Endothelial cell (in vitro differentiated cells): ENCODE measurements around the gene IQSEC3. TPM values are rescaled to one million over a fixed set of nuclear protein-coding genes. Genes with fewer than 3 reads are reported as not detected.
"Not testable (repeated sequence)": the region's sequence is repeated elsewhere in the genome, so short reads cannot be mapped to it uniquely, and the experiment has no call there.

Experiments used
- DNase-seq: peaks from one replicate; pipeline ENCODE4 v3.0.0; 2021; ENCODE audit warnings: low spot score
- H3K27ac Mint-ChIP-seq: one replicate; pipeline ENCODE4 v1.8.0; 2021; ENCODE audit warnings: mixed read lengths, inconsistent platforms; ENCODE audit not compliant: unreplicated experiment
- H3K27me3 Mint-ChIP-seq: one replicate; pipeline ENCODE4 v1.8.0; 2021; ENCODE audit warnings: mild to moderate bottlenecking, moderate library complexity, mixed read lengths, inconsistent platforms; ENCODE audit not compliant: unreplicated experiment
- H3K36me3 Mint-ChIP-seq: one replicate; pipeline ENCODE4 v1.8.0; 2021; ENCODE audit warnings: mild to moderate bottlenecking, low read depth, mixed read lengths, inconsistent platforms; ENCODE audit not compliant: unreplicated experiment
- H3K4me1 Mint-ChIP-seq: one replicate; pipeline ENCODE4 v1.8.0; 2021; ENCODE audit warnings: mild to moderate bottlenecking, mixed read lengths, inconsistent platforms; ENCODE audit not compliant: unreplicated experiment
- H3K4me3 Mint-ChIP-seq: one replicate; pipeline ENCODE4 v1.8.0; 2021; ENCODE audit warnings: mild to moderate bottlenecking, mixed read lengths, inconsistent platforms; ENCODE audit not compliant: unreplicated experiment
- H3K9me3 Mint-ChIP-seq: one replicate; pipeline ENCODE4 v1.8.0; 2021; ENCODE audit warnings: mixed read lengths, inconsistent platforms; ENCODE audit not compliant: unreplicated experiment
- total RNA-seq: library from RNA; stranded (reverse); fragmentation: NEBNext Ultra II Directional; extraction: Animal tissue kit (Norgen Biotek cat#: 25700); gene quantifications from one replicate; pipeline ENCODE4 v1.2.1, GENCODE V29; 2021; ENCODE audit not compliant: unreplicated experiment
- TF ChIP-seq, protein P1 (sequence below): fragments of 200-600 bp; sonication (generic); IDR thresholded peaks from one replicate; pipeline ENCODE4 v1.5.0; 2021; ENCODE audit warnings: antibody characterized with exemption; ENCODE audit not compliant: unreplicated experiment

IQSEC3 gene
- total RNA-seq, 1 donor from 2014 or later = 13.2 TPM

DNA sequence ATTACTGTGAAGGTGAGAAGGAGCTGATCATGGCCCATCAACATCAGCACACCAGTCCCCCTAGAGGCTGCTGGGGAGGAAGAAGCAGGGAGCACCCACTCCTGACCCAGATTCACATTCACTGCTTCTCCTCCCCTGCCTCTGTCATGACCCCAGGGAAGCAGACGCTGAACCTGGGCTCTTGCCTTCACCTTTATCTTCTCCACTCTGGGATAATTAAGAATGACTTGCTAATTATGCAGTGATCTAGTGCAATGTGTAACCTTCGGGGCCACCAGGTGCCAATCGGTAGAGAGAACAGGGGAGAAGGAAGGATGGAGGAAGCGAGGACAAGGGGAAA lies 44.4 kb upstream of the IQSEC3 start:
- H3K27ac Mint-ChIP-seq = no peak overlapping the region

GRCh38 chr12:22530-23201 lies 43.9 kb upstream of the IQSEC3 start:
- DNase-seq = no peak
- no peak overlapping the region for H3K4me3 Mint-ChIP-seq
- H3K4me1 Mint-ChIP-seq = peaks cover 4% of the 10 kb centered on the region
- no peak overlapping the region for H3K27ac Mint-ChIP-seq
- no peaks in the 10 kb centered on the region for H3K9me3 Mint-ChIP-seq
- TF ChIP-seq, protein P1, sequence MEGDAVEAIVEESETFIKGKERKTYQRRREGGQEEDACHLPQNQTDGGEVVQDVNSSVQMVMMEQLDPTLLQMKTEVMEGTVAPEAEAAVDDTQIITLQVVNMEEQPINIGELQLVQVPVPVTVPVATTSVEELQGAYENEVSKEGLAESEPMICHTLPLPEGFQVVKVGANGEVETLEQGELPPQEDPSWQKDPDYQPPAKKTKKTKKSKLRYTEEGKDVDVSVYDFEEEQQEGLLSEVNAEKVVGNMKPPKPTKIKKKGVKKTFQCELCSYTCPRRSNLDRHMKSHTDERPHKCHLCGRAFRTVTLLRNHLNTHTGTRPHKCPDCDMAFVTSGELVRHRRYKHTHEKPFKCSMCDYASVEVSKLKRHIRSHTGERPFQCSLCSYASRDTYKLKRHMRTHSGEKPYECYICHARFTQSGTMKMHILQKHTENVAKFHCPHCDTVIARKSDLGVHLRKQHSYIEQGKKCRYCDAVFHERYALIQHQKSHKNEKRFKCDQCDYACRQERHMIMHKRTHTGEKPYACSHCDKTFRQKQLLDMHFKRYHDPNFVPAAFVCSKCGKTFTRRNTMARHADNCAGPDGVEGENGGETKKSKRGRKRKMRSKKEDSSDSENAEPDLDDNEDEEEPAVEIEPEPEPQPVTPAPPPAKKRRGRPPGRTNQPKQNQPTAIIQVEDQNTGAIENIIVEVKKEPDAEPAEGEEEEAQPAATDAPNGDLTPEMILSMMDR = no peak
- peaks cover 6% of the 10 kb centered on the region for H3K27me3 Mint-ChIP-seq
- H3K36me3 Mint-ChIP-seq = peaks cover 17% of the 10 kb centered on the region

More for the DNA sequence above, 44.4 kb upstream of the IQSEC3 start:
- Mint-ChIP-seq H3K4me1 (peaks cover 4% of the 10 kb centered on the region), H3K4me3 (no peak overlapping the region), H3K9me3 (no peaks in the 10 kb centered on the region), H3K36me3 (peaks cover 17% of the 10 kb centered on the region), H3K27me3 (peaks cover 6% of the 10 kb centered on the region)
- TF ChIP-seq, protein P1 = no peak
- DNase-seq = no peak

DNA sequence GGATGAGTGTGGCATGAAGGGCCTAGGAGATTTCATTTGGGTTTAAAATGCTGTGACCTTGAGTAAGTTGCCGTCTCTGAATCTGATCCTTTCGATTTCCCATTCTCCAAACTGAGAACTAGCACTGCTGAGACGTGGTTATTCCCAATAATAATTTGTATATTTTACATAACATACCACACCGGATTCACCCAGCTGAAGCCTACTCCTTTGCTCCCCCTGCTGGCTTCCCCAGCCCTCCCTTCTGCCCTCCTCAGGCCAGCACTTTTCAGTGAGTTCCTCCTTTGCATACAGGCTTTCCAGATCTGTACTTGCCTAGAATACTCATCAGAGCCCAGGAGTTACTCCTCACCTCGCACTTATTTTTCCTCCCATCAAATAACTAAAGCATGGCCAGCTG lies 38.7 kb upstream of the IQSEC3 start:
- not testable (repeated sequence) for DNase-seq, H3K4me1 Mint-ChIP-seq, H3K27me3 Mint-ChIP-seq, H3K36me3 Mint-ChIP-seq, H3K9me3 Mint-ChIP-seq, H3K4me3 Mint-ChIP-seq, H3K27ac Mint-ChIP-seq

DNA sequence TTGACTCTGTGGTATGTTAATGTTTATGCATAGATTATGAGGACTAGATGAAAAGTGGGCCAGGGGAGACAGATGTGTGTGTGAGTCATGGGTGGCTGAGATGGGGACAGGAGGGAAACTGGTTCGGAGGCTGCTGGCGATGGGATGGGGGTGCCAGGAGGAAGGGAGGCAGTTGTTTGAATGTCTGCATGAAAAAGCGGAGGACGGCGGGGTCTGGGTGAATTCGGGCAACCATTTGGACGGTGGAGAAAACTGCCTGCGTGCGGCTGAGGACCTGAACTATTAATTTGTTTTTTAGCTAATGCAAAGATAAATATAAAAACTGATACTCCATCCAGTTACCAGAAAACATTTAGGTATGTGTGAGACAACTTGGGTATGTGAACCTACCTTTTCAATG lies 27.8 kb upstream of the IQSEC3 start:
- H3K4me1 Mint-ChIP-seq, H3K4me3 Mint-ChIP-seq, H3K27ac Mint-ChIP-seq, H3K27me3 Mint-ChIP-seq, DNase-seq, H3K36me3 Mint-ChIP-seq, H3K9me3 Mint-ChIP-seq: not testable (repeated sequence)

- DNase-seq, H3K9me3 Mint-ChIP-seq, H3K27me3 Mint-ChIP-seq, H3K27ac Mint-ChIP-seq, H3K36me3 Mint-ChIP-seq, H3K4me1 Mint-ChIP-seq, H3K4me3 Mint-ChIP-seq: not testable (repeated sequence)
Observed at GRCh38 chr12:39555-40265, 26.9 kb upstream of the IQSEC3 start.

GRCh38 chr12:44352-44751 lies 22.2 kb upstream of the IQSEC3 start:
- not testable (repeated sequence) for H3K27me3 Mint-ChIP-seq, H3K27ac Mint-ChIP-seq, H3K4me1 Mint-ChIP-seq, H3K36me3 Mint-ChIP-seq, DNase-seq, H3K9me3 Mint-ChIP-seq, H3K4me3 Mint-ChIP-seq

DNA sequence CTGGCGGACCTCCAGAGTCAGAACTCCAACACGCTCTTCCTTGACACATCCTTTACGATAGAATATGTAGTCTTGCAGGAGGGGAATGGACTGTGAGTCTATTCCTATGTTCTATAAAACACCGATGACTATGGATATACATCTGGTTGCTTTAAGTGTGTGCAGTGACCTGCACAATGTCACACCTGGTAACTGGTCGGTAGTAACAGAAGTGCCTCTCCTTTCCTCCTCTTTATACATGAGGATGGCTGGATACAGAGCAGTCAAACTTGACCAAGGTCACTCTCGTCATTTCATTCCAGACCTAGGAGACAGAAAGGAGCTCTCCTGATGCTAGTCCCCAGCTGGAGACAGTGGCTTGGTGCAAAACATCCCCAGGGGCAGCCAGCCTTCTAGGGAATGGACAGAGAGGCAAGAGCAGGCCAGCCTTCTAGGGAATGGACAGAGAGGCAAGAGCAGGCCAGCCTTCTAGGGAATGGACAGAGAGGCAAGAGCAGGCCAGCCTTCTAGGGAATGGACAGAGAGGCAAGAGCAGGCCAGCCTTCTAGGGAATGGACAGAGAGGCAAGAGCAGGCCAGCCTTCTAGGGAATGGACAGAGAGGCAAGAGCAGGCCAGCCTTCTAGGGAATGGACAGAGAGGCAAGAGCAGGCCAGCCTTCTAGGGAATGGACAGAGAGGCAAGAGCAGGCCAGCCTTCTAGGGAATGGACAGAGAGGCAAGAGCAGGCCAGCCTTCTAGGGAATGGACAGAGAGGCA lies 21.2 kb upstream of the IQSEC3 start:
- not testable (repeated sequence) for H3K36me3 Mint-ChIP-seq, H3K4me1 Mint-ChIP-seq, H3K9me3 Mint-ChIP-seq, H3K27me3 Mint-ChIP-seq, H3K4me3 Mint-ChIP-seq, DNase-seq, H3K27ac Mint-ChIP-seq

- H3K4me3 Mint-ChIP-seq, H3K9me3 Mint-ChIP-seq, H3K27me3 Mint-ChIP-seq, DNase-seq, H3K4me1 Mint-ChIP-seq, H3K27ac Mint-ChIP-seq, H3K36me3 Mint-ChIP-seq: not testable (repeated sequence)
Observed at GRCh38 chr12:45991-46358, 20.6 kb upstream of the IQSEC3 start.

DNA sequence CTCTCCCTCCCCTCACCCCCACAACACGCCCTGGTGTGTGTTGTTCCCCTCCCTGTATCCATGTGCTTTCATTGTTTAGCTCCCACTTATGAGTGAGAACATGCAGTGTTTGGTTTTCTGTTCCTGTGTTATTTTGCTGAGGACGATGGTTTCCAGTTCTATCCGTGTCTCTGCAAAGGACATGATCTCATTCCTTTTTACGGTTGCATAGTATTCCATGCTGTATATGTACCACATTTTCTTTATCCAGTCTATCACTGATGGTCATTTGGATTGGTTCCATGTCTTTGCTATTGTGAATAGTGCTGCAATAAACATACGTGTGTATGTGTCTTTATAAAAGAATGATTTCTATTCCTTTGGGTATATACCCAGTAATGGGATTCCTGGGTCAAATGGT lies 20.0 kb upstream of the IQSEC3 start:
- H3K36me3 Mint-ChIP-seq = not testable (repeated sequence)

GRCh38 chr12:47699-48226 lies 18.8 kb upstream of the IQSEC3 start:
- DNase-seq, H3K27me3 Mint-ChIP-seq, H3K4me3 Mint-ChIP-seq: not testable (repeated sequence)

More for the DNA sequence above, 20.0 kb upstream of the IQSEC3 start:
- not testable (repeated sequence) for H3K4me3 Mint-ChIP-seq, H3K27ac Mint-ChIP-seq, H3K27me3 Mint-ChIP-seq, H3K9me3 Mint-ChIP-seq, DNase-seq, H3K4me1 Mint-ChIP-seq

More at GRCh38 chr12:47699-48226, 18.8 kb upstream of the IQSEC3 start:
- H3K27ac Mint-ChIP-seq, H3K9me3 Mint-ChIP-seq, H3K36me3 Mint-ChIP-seq, H3K4me1 Mint-ChIP-seq: not testable (repeated sequence)
